Measurements from ENCODE around the gene HNRNPL.
"Not testable (repeated sequence)": the region's sequence is repeated elsewhere in the genome, so short reads cannot be mapped to it uniquely, and the experiment has no call there.

The HNRNPL gene

DNA sequence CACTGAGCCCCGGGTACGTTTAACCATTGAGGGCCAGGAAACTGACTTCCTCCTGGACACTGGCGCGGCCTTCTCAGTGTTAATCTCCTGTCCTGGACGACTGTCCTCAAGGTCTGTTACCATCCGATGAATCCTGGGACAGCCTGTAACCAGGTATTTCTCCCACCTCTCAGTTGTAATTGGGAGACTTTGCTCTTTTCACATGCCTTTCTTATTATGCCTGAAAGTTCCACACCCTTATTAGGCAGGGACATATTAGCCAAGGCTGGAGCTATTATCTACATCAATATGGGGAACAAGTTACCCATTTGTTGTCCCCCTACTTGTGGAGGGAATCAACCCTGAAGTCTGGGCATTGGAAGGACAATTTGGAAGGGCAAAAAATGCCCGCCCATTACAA, 23.9 kb downstream of the HNRNPL start:
- not testable (repeated sequence) for DNase-seq

DNA sequence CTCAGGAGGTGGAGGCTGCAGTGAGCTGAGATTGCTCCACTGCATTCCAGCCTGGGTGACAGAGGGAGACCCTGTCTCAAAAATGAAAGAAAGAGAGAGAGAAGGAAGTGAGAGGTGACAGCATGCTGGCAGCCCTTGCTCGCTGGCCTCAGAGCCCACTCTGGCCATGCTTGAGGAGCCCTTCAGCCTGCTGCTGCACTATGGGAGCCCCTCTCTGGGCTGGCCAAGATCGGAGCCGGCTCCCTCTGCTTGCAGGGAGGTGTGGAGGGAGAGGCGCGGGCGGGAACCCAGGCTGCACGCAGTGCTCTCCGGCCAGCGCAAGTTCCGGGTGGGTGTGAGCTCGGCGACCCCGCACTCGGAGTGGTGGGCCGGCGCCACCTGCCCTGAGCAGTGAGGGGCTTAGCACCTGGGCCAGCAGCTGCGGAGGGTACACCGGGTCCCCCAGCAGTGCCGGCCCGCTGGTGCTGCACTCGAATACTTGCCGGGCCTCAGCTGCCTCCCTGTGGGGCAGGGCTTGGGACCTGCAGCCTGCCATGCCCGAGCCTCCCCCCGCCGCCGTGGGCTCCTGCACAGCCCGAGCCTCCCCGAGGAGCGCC, 28.5 kb downstream of the HNRNPL start:
- DNase-seq = not testable (repeated sequence)

DNA sequence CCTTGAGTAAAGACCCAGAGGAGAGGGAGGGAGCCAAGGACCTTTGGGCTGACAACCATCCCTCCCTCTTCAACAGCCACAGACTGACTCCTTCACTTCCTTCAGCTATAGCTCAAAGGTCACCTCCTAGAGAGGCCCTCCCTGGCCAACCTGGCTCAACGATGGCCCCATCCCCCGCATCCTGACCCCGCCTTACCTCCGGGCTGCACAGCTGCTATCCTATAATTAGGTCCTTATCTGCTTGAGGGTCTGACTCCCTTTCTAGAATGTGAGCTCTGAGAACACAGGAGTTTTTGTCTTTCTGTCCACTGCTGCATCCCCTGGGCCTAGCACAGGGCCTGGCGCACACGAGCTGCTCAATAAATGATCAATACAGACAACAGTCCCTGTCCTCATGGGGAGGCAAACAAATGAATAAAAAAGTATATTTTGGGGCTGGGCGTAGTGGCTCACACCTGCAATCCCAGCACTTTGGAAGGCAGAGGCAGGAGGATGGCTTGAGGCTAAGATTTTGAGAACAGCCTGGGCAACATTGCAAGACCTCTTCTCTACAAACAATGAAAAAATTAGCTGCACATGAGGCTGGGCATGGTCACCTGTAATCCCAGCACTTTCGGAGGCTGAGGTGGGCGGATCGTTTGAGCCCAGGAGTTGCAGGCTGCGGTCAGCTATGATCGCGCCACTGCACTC, 30.4 kb downstream of the HNRNPL start:
- DNase-seq = no peak

DNA sequence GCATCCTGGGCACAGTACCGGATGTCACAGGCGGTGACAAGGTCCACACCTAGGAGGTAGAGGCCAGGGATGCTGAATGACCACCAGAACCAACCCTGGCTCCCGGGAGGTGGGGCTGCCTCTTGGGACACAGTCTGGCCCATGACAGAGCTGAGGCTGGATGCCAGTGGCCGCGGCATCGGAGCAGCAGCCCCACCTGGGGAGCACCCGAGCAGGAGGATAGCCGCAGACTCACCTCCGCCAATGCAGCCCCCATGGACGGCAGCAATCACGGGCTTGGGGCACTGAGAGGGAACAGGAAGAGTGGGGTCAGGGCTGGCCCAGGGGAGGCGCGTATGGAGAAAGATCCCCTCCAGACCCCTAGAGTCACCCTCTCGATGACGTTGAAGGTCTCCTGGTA, 32.7 kb downstream of the HNRNPL start:
- no peak for DNase-seq

DNA sequence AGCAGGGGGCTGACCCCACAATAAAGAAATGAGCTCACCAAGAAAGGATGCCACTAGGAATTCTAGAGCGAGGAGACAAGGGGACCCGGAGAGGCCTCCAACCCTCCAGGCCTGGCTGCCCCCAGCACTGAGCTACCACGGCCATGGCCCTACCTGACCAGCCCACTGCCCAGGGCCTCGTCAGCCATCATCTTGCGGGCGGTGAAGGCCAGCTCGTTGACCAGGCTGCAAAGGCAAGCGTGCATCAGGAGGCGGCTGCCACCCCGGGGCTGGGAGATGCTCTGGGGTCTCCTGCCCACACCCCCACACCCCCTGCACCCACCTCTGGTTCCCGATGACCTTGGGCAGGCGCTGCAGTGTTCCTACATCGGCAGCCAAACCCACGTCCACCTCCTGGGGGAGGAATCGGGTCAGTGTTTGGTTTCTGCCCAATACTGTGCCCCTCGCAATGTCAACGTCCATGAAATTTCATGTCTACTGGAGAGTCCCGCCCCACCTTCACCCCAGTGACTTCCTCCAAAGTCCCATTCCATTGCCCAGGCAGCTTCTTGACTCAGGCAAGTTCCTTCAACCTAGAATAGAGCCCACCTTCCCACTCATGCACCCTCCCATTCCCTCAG, 33.5 kb downstream of the HNRNPL start:
- DNase-seq = no peak

DNA sequence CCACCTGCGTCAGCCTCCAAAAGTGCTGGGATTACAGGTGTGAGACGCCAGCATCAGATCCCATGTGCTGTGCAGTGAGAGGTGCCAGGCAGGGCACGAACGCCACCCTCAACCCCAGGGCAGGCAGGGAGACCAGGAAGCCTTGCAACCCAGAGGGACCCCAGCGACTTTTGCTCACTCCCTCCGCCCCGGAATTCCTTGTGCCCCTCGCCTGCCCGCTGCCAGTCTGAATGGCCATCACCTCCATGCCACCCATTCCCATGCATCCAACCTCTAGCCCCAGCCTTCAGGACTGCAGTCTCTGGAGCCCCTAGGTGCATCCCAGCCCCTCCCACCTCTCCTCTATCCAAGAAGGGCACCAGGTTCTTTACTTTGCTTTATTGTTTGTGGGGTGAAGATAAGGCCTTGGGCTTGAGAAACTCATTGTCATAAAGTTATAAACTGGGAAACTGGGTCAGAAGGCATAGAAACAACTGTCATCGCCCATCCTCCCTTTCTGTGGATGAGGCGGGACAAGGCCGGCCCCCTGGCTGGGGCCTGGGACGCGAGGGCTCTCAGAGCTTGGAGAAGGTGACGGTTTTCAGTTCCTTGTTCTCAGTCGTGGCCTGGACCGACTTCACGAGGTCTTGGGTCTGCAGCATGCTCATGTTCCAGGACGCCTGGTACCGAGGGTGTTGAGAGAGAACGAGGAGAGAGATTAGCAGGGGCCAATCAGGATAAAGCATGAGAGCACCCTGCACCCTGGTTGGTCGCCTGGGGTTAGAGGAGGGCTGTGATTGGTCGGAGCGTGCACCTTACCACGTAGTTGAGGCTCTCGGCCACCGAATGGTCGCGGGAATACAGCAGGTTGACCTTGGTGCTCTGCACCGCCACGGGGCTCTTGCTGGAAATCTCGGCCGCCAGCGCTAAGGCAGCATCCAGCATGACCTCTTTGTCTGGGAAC, 34.5 kb downstream of the HNRNPL start:
- no peak for DNase-seq

DNA sequence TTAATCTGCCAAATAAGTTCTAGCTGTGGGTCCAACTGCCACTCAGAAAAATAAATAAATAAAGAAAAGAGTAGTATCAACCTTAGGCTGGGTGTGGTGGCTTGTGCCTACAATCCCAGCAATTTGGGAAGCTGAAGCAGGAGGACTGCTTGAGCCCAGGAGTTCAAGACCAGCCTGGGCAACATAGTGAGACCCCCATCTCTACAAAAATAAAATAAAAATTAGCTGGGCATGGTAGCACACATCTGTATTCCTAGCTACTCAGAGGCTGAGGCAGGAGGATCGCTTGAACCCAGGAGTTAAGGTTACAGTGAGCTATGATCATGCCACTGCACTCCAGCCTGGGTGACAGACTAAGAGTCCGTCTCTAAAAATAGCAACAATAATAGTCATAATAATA, 35.9 kb downstream of the HNRNPL start:
- DNase-seq = not testable (repeated sequence)

DNA sequence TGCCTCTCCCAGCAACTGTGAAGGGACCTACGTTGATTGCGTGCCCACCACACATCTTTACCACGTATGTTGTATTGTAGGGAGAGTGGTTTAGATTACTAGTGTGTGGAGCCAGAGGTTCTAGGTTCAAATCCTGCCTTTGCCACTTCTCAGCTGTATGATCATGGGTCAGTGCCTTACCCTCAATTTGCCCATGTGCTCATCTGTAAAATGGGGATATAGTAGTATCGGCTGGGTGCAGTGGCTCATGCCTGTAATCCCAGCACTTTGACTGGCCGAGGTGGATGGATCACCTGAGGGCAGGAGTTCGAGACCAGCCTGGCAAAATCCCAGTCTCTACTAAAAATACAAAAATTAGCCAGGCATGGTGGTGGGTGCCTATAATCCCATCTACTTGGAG, 36.5 kb downstream of the HNRNPL start:
- no peak for DNase-seq

DNA sequence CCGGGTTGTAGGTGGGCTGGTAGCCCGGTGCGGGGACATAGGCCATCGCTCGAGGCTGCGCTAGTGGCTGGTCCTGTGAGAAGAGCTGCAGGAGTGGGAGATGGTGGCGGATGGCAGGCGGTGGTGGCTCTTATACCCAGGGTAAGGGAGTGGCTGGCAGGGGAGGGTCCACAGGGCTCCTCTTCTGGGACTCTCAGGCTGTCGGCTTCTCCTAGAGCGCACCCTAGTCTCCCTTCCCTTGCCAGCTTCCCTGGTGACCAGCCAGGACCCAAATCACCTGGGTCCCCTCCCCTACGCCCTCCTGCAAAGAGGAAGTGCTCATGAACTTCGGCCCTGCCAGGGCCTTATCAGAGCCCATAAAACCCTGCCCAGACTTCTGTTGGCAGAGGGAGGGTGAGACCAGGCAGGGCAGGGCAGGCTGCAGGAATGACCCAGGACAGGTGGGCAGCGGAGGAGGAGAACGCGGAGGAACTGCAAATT, 36.9 kb downstream of the HNRNPL start, which contains the start of gene LGALS4:
Gene LGALS4, minus strand, starts transcription at position 105 of the 480 bp plus-strand sequence. Its CDS starts 59 bp downstream, at position 46.
- DNase-seq = no peak

DNA sequence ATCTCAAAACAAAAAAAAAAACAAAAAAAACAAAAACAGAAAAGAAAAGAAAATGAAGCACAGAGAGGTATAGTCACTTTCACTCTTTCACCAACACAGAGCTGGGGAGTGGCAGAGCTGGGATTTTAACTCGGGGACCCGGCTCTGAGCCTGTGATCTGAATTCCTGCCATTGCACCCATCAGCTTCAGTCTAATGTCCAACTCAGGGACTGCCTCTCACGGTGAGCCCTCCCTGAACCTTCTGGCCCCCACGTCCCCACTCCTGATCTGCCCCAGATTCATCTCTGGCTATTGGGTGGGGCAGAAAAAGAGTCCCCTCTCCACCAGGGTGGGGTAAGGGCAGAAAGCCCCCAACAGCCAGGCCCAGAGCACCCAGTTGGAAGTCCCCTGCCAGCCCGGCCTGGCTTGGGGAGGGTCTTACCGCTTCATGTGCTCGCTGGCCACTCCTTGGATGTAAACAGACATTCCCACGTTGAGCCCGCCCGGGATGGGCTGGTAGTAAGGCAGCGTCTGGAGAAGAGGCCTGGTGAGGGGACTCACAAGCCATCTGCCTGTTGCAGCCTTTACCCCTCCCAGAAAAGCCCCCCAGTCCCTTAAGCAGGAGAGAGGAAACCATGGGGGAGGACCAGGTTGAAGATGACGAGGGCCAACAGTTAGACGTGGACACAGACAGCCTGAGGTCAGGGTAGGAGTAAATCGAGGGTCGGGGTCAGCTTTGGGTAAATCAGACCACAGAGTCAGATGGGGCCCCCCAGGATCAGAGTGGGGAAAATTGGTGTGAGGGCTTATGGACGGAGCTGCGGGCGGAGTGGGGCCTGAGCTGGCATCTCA, 37.6 kb downstream of the HNRNPL start:
- no peak for DNase-seq

DNA sequence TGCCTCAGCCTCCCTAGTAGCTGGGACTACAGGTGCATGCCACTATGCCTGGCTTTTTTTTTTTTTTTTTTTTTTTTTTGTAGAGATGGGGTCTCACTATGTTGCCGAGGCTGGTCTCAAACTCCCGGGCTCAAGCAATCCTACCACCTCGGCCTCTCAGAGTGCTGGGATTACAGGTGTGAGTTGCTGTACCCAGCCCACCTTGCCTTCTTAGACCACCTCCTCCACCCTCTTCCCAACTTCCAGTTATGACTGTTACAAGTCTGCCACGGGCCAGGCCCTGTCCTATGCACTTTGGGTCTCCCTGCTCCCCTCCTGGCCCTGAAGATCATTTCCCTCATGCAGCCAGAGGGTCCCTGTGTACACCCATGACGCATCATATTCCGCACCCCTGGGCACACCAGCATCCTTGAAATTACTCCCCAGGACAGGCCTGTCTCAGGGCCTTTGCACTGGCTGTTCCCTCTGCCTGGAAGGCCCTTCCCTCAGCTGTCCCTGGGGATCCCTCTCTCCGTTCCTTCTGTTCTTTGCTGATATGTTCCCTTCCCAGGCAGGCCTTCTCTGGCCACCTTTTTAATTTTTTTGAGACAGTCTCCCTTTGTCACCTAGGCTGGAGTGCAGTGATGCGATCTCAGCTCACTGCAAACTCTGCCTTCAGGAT, 40.1 kb downstream of the HNRNPL start:
- no peak for DNase-seq

DNA sequence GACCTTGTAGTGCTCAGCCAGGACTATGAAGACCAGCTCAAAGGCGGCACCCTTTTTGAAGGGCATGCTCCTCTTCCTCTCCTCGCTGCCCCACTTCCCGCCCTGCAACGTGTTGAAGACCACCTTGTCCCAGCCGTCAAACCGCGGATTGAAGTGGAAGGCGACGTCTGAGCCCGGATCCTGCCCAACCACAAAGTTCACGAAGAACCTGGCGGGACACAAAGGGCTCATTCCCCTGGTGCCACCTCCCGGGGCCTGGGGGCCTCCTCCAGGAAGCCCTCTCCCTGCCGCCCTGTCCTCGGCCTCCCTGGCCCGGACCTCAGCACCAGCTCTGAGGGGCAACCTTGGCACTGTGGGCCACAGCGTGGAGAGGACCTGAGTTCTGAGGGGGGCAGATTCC, 41.0 kb downstream of the HNRNPL start:
- DNase-seq = no peak

DNA sequence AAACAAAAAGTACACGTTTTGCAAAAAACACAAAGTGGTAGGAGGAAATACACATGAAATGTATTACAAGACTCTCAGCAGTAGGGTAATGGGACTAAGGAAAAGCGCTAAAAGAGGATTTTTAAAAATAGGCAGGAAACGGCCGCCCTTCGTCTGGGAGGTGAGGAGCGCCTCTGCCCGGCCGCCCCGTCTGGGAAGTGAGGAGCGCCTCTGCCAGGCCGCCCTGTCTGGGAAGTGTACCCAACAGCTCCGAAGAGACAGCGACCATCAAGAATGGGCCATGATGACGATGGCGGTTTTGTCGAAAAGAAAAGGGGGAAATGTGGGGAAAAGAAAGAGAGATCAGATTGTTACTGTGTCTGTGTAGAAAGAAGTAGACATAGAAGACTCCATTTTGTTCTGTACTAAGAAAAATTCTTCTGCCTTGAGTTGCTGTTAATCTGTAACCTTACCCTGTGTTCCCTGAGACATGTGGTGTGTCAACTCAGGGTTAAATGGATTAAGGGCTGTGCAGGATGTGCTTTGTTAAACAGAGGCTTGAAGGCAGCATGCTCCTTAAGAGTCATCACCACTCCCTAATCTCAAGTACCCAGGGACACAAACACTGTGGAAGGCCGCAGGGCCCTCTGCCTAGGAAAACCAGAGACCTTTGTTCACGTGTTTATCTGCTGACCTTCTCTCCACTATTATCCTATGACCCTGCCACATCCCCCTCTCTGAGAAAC, 42.2 kb downstream of the HNRNPL start:
- not testable (repeated sequence) for DNase-seq

DNA sequence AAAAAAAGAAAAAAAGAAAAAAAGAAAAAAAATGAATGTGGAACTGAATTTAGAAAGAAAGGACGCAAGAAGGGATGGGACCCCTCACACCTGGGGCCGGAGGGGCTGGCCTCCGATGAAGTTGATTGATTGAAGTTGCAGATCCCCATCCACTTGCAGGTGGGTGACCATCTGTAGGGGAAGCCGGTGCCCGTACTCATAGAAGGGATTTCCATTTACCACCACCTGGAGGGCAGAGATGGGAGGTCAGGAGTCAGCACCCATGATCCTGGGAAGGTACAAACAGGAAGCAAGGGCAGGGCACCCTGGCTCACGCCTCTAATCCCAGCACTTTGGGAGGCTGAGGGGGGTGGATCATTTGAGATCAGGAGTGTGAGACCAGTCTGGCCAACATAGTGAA, 43.4 kb downstream of the HNRNPL start:
- no peak for DNase-seq

DNA sequence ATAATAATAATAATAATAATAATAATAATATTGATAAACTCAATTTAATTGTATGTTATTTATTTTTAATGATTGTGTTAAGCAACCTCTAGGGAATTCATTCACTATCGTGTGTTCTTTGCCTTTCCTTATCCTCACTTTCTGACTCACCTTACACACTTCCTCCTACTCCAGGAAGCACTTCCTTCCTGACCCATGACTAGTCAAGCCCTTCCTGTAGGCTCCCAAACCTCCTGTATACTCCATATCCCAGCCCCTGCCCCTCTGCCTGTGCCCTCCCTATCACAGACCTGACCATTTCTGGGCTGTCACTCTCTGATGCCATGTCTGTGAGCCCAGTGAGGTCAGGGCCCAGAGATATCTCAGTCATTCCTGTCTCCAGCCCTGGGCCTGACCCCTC, 44.6 kb downstream of the HNRNPL start:
- DNase-seq = no peak

DNA sequence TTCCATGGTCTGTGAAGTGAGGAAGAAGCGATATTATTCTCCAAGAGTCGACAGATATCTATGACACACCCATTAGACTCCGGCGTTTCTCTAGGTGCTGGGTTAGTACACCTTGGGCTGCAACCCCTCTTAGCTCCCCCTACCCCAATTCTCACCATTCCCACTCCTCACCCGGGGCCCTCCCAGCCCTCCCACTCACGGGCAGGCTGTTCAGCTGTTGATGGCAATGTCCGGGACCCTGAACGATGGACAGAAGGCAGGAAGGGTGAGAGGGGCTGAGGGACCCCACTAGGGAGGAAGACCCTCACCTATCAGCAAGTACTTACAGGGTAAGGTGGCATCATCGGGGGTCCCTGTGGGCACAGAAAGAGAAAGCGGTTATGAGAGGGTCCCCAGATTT, 46.2 kb downstream of the HNRNPL start:
- no peak for DNase-seq

DNA sequence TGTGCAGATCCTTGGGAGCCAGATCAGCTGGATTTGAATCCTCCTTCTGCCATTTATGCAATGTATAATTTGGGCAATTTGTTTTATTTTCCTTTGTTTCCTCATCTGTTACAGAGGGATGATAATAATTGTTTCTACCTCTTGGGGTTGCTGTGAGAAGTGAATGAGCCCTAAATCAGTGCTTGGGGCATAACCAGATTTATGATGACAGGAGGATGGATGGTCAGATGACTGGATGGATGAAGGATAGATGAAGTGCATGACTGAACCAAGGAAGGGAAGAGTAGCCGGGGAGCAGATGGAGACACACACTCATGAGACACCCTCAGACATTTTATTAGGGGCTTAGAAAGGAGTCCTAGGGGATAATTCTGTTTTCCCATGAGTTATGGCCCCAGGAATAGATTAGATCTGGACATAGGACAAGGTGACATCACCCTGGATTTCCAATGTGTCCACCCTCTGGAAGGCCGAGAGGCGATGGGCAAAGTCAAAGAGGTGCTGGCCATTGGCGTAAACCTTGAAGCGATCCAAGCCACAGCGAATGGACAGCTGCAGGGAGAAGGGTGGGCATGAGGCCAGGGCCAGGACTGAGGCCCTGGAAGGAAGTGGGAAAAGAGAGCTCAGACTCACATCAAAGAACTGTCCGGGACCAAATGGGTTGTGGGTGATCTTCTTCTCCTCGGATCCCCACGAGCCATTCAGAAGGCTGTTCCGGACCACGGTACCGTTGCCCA, 48.3 kb downstream of the HNRNPL start:
- DNase-seq = no peak

DNA sequence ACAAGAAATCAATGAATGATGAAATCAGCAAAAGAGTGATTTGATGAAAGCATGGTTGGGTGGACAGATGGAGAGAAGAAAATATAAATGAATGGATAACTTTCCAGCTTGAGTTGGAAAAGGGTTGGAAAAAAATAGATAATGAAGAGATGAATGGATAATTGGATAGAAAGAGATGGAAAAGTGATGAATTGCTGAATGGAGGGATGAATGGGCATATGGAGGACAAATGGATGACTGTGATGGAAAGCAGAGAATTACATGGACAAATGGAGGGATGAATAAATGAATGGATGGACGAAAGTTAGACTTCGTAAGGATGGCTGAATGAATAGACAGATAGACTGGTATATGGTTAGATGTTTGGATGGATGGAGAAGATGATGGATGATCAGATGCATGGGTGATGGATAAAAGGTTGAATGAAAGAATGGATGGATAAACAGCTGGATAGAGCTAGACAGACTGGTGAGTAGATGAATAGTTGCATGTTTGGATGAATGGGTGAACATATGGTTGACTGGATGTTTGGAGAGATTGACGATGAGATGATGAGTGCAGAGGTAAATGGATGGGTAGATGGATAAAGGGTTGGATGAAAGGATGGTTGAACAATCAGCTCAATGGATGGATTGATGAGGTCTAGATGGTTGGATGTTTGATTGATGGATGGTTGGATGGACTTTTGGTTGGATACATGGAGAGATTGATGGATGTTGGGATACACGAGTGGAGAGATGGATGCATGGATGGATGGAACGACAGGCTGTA, 49.0 kb downstream of the HNRNPL start:
- DNase-seq = no peak

DNA sequence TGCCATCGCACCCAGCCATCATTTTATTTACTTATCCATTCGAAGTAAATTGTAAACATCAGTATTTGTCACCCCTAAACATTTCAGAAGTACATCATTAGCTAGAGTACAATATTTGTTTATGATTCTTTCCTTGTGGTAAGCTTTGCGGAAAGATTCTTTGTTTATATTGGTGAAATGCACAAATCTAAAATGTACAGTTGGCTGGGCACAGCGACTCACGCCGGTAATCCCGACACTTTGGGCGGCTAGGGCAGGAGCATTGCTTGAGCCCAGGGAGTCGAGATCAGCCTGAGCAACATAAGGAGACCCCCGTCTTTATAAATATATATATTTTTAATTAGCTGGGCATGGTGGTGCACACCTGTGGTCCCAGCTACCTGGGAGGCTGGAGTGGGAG, 50.7 kb downstream of the HNRNPL start:
- DNase-seq = no peak
